KMS-11 (cell line): ENCODE data around the gene TRIM58.

Source experiments
- H2AFZ ChIP-seq: fragments of 200-600 bp; sonication (generic); 2 replicates; pipeline ENCODE4 v1.6.1; 2016; ENCODE audit warnings: antibody characterized with exemption, mixed run types, low read depth
- H3K27ac ChIP-seq: fragments of 200-600 bp; sonication (generic); 2 replicates; pipeline ENCODE4 v1.6.1; 2016; ENCODE audit warnings: mild to moderate bottlenecking, mixed run types
- H3K27me3 ChIP-seq: fragments of 200-600 bp; sonication (generic); 2 replicates; pipeline ENCODE4 v1.6.1; 2017; ENCODE audit warnings: mild to moderate bottlenecking, low read depth, mixed run types, moderate library complexity; ENCODE audit not compliant: insufficient read depth
- H3K36me3 ChIP-seq: fragments of 200-600 bp; sonication (generic); 2 replicates; pipeline ENCODE4 v1.6.1; 2017; ENCODE audit warnings: mild to moderate bottlenecking, mixed run types; ENCODE audit not compliant: insufficient read depth
- H3K4me1 ChIP-seq: fragments of 200-600 bp; sonication (generic); 2 replicates; pipeline ENCODE4 v1.6.1; 2016; ENCODE audit warnings: mild to moderate bottlenecking, low read depth, mixed run types; ENCODE audit not compliant: poor library complexity, severe bottlenecking
- H3K4me2 ChIP-seq: fragments of 200-600 bp; sonication (generic); 2 replicates; pipeline ENCODE4 v1.7.0; 2016; ENCODE audit warnings: mild to moderate bottlenecking, mixed run types
- H3K4me3 ChIP-seq: fragments of 200-600 bp; sonication (generic); IDR thresholded peaks from 2 replicates; pipeline ENCODE4 v1.6.1; 2017; ENCODE audit warnings: low read depth, low read length, mixed read lengths; ENCODE audit not compliant: insufficient read depth
- H3K79me2 ChIP-seq: fragments of 200-600 bp; sonication (generic); 2 replicates; pipeline ENCODE4 v1.6.1; 2016; ENCODE audit warnings: low read depth, mixed run types; ENCODE audit not compliant: insufficient read depth
- H3K9ac ChIP-seq: fragments of 200-600 bp; sonication (generic); 2 replicates; pipeline ENCODE4 v1.6.1; 2016; ENCODE audit warnings: mild to moderate bottlenecking, mixed run types
- H4K20me1 ChIP-seq: fragments of 200-600 bp; sonication (generic); 2 replicates; pipeline ENCODE4 v1.6.1; 2016; ENCODE audit warnings: mild to moderate bottlenecking, mixed run types; ENCODE audit not compliant: insufficient read depth
- CTCF ChIP-seq: fragments of 200-600 bp; sonication (generic); conservative IDR thresholded peaks from 2 replicates; pipeline ENCODE4 v1.6.1; 2017; ENCODE audit warnings: low read depth, mild to moderate bottlenecking, antibody characterized with exemption, low read length, moderate library complexity, mixed read lengths

TRIM58 gene

GRCh38 chr1:247848346-247848745 is 8.6 kb upstream of the TRIM58 start:
- TF ChIP-seq CTCF: no peak
- Histone ChIP-seq H3K27me3 (no peaks in the 10 kb centered on the region), H3K27ac (no peak overlapping the region), H3K4me2 (no peak overlapping the region), H3K9ac (no peak overlapping the region), H3K4me3 (no peak overlapping the region), H3K79me2 (no peaks in the 10 kb centered on the region), H3K36me3 (no peaks in the 10 kb centered on the region), H4K20me1 (no peaks in the 10 kb centered on the region), H2AFZ (no peak overlapping the region), H3K4me1 (no peaks in the 10 kb centered on the region)

DNA sequence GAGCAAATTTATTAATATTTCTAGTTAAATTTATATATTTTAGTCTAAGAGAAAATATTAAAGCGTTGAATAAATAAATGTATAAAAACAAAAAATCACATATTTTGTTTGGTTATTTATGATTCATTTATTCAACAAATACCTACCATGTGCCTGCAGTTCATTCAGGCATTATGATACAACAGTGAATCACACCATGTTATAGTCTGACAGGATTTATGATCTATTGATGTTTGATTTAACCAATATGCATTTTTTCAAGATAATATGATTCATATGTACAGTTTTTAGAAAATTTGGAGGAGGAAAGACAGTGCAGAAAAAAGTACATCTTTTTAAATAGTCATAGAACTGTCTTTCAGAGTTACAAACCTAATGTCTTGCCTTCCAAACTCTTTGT is 7.4 kb upstream of the TRIM58 start:
- Histone ChIP-seq H2AFZ (no peak overlapping the region), H4K20me1 (no peaks in the 10 kb centered on the region), H3K4me2 (no peak overlapping the region), H3K36me3 (no peaks in the 10 kb centered on the region), H3K27ac (no peak overlapping the region), H3K27me3 (no peaks in the 10 kb centered on the region), H3K79me2 (no peaks in the 10 kb centered on the region), H3K9ac (no peak overlapping the region), H3K4me1 (no peaks in the 10 kb centered on the region), H3K4me3 (no peak overlapping the region)
- no peak for TF ChIP-seq CTCF

DNA sequence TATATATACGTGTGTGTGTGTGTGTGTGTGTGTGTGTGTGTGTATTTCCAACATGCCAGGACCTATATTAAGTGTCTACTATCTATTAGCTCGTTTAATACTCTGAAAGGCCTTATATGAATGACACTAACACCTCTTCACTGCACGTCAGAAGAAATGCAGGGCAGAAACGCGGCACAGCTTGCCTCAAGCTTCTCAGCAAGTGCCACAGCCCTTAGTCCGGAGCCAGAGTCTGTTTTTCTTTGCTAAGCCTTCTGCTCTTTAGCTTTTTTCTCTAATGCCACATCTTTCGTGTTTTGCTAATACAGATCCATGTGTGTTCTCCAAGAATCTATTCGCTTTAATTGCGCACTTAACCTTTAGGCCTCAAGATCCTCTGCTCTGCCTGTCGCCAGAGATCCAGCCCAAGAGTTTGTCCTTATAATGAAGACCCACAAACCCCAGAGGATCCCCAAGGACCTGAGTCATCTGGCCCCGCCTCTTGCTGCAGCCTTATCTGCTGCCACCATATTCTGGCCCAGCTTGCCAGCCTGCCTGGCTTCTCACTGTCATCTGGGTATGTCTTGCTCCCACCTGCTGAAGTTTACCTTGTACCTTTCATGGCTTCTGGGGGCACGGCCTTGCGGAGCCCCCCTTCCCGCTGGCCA is 2.0 kb upstream of the TRIM58 start:
- Histone ChIP-seq H3K9ac (no peak overlapping the region), H3K36me3 (no peaks in the 10 kb centered on the region), H3K4me2 (no peak overlapping the region), H3K79me2 (peaks cover 8% of the 10 kb centered on the region; the same call in 1 of the 2 replicates), H3K27ac (no peak overlapping the region), H3K4me3 (no peak overlapping the region), H3K4me1 (peaks cover 10% of the 10 kb centered on the region), H2AFZ (no peak overlapping the region), H3K27me3 (no peaks in the 10 kb centered on the region), H4K20me1 (no peaks in the 10 kb centered on the region)
- no peak for TF ChIP-seq CTCF

- no peaks in the 10 kb centered on the region for H4K20me1 ChIP-seq
- H3K27me3 ChIP-seq: no peaks in the 10 kb centered on the region
- H3K36me3 ChIP-seq: no peaks in the 10 kb centered on the region
- no peak overlapping the region for H3K4me3 ChIP-seq
- no peak overlapping the region for H3K9ac ChIP-seq
- H3K4me1 ChIP-seq: peaks cover 10% of the 10 kb centered on the region
- H3K79me2 ChIP-seq: peaks cover 12% of the 10 kb centered on the region; the same call in 1 of the 2 replicates
- H3K4me2 ChIP-seq: no peak overlapping the region
- no peak for TF ChIP-seq CTCF
- no peak overlapping the region for H3K27ac ChIP-seq
- H2AFZ ChIP-seq: no peak overlapping the region
These were observed 1.1 kb upstream of the TRIM58 start for GRCh38 chr1:247855911-247856310.
